H1 (cell line): ENCODE results near the gene RNF123.

ENCODE experiments used
- ASH2L ChIP-seq: fragments of 200-600, 300-600 bp; sonication (generic); IDR thresholded peaks from one replicate; pipeline ENCODE4 v1.7.1; 2017; ENCODE audit warnings: low read length
- ATF2 ChIP-seq: IDR thresholded peaks from 2 replicates; pipeline ENCODE4 v1.6.1; 2012; ENCODE audit warnings: low read length, inconsistent platforms
- ATF3 ChIP-seq: IDR thresholded peaks from 2 replicates; pipeline ENCODE4 v1.6.1; 2011; ENCODE audit warnings: low read depth, mild to moderate bottlenecking, low read length; ENCODE audit not compliant: insufficient read depth
- CEBPB ChIP-seq: IDR thresholded peaks from 2 replicates; pipeline ENCODE4 v1.6.1; 2012; ENCODE audit warnings: low read depth, low read length
- CHD2 ChIP-seq: IDR thresholded peaks from 2 replicates; pipeline ENCODE4 v1.6.1; 2012; ENCODE audit warnings: low read length, improper control_type of control experiment
- HDAC2 ChIP-seq, 2 experiments: fragments of 300-600 bp in 1 of 2; sonication (generic) in 1 of 2; IDR thresholded peaks; 2 replicates each; pipeline ENCODE4 v1.6.1; 2011 to 2012; ENCODE audit warnings: low read depth in 2 of 2, low read length in 2 of 2, mild to moderate bottlenecking in 2 of 2, moderate library complexity in 2 of 2, borderline replicate concordance in 1 of 2, inconsistent platforms in 1 of 2
- POLR2AphosphoS5 ChIP-seq: IDR thresholded peaks from 2 replicates; pipeline ENCODE4 v1.6.1; 2011; ENCODE audit warnings: low read depth, low read length
- RAD21 ChIP-seq, 2 experiments: IDR thresholded peaks in 1 of 2; conservative IDR thresholded peaks in 1 of 2; 2 replicates each; pipeline ENCODE4 v1.6.1; 2011; ENCODE audit warnings: low read depth in 2 of 2, low read length in 2 of 2, improper control_type of control experiment in 1 of 2, inconsistent platforms in 1 of 2, mild to moderate bottlenecking in 1 of 2, moderate library complexity in 1 of 2
- RFX5 ChIP-seq: IDR thresholded peaks from 2 replicates; pipeline ENCODE4 v1.6.1; 2011; ENCODE audit warnings: low read depth, low read length, improper control_type of control experiment, borderline replicate concordance
- SIRT6 ChIP-seq: IDR thresholded peaks from one replicate; pipeline ENCODE4 v1.7.1; 2012; ENCODE audit warnings: low read length, inconsistent platforms
- TAF1 ChIP-seq: IDR thresholded peaks from 2 replicates; pipeline ENCODE4 v1.6.1; 2011; ENCODE audit warnings: mild to moderate bottlenecking, low read depth, low read length
- TEAD4 ChIP-seq: IDR thresholded peaks from 2 replicates; pipeline ENCODE4 v1.6.1; 2012; ENCODE audit warnings: low read depth, low read length, inconsistent platforms, mixed read lengths
- USF2 ChIP-seq: IDR thresholded peaks from 2 replicates; pipeline ENCODE4 v1.6.1; 2011; ENCODE audit warnings: low read length, improper control_type of control experiment
- TF ChIP-seq, protein P1 (sequence below), 3 experiments: IDR thresholded peaks; 1 replicate in 2 of 3; 2 replicates in 1 of 3; pipeline versions ENCODE4 v1.5.1 to v1.6.1; 2011; ENCODE audit warnings: low read length in 3 of 3, mild to moderate bottlenecking in 3 of 3, inconsistent platforms in 2 of 3, low read depth in 1 of 3, moderate library complexity in 1 of 3; ENCODE audit not compliant: insufficient read depth in 1 of 3; ENCODE audit errors: control extremely low read depth in 1 of 3

- TF ChIP-seq USF2 (no peak), ATF2 (no peak), RFX5 (no peak), TAF1 (no peak), SIRT6 (no peak), ASH2L (no peak), TEAD4 (no peak), CEBPB (no peak), CHD2 (no peak), POLR2AphosphoS5 (no peak), RAD21 (IDR thresholded peaks at IDR 0.05 in 1 of 2, conservative IDR thresholded peaks at IDR 0.05 in 1 of 2; ENCODE audit: low read depth in 2 of 2, low read length in 2 of 2) (no peak), ATF3 (no peak), HDAC2 (IDR thresholded peaks at IDR 0.05; ENCODE audit: borderline replicate concordance in 1 of 2, low read depth in 2 of 2, low read length in 2 of 2) (no peak)
- TF ChIP-seq, protein P1, sequence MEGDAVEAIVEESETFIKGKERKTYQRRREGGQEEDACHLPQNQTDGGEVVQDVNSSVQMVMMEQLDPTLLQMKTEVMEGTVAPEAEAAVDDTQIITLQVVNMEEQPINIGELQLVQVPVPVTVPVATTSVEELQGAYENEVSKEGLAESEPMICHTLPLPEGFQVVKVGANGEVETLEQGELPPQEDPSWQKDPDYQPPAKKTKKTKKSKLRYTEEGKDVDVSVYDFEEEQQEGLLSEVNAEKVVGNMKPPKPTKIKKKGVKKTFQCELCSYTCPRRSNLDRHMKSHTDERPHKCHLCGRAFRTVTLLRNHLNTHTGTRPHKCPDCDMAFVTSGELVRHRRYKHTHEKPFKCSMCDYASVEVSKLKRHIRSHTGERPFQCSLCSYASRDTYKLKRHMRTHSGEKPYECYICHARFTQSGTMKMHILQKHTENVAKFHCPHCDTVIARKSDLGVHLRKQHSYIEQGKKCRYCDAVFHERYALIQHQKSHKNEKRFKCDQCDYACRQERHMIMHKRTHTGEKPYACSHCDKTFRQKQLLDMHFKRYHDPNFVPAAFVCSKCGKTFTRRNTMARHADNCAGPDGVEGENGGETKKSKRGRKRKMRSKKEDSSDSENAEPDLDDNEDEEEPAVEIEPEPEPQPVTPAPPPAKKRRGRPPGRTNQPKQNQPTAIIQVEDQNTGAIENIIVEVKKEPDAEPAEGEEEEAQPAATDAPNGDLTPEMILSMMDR (IDR thresholded peaks at IDR 0.05; ENCODE audit: control extremely low read depth in 1 of 3, insufficient read depth in 1 of 3, low read depth in 1 of 3, low read length in 3 of 3), result no peak
Observed at GRCh38 chr3:49664300-49664699, 25.1 kb upstream of the RNF123 start.
